HCT116 (cell line): ENCODE measurements around the gene CEP43. TPM values are rescaled to one million over a fixed set of nuclear protein-coding genes. Genes with fewer than 3 reads are reported as not detected.

ENCODE experiments used
- ATAC-seq: fragments of 200-7000 bp; cut with Tn5 transposase; 2 replicates; pipeline ENCODE4 v1.9.1; 2020; ENCODE audit warnings: mild to moderate bottlenecking, moderate library complexity
- Bru-seq: library from RNA; stranded (reverse); fragments of 400-500 nt; gene quantifications from one replicate; lab custom pipeline; 2021; lab: Mats Ljungman, UMichigan
- BruChase-seq, 2 experiments: library from RNA; stranded (reverse); fragments of 400-500 nt; gene quantifications; one replicate each; lab custom pipeline; 2021; lab: Mats Ljungman, UMichigan
- BruUV-seq: library from RNA; stranded (reverse); fragments of 400-500 nt; replicated peaks from 2 replicates; lab custom pipeline; 2021; lab: Mats Ljungman, UMichigan
- CTCF ChIA-PET: fragments of 300-600 bp; sonication (Branson Sonifier 250); formaldehyde crosslinking; loops from one replicate; lab custom pipeline; 2021; ENCODE audit warnings: antibody characterized with exemption; lab: Charles Lee
- POLR2A ChIA-PET: fragments of 300-600, 350-600 bp; sonication (Branson Sonifier 250); formaldehyde crosslinking; loops from one replicate; lab custom pipeline; 2021; ENCODE audit warnings: antibody characterized with exemption; lab: Charles Lee
- RAD21 ChIA-PET, 2 experiments: fragments of 300-600 bp; sonication (Branson Sonifier 250); formaldehyde crosslinking; loops; one replicate each; lab custom pipeline; 2023; ENCODE audit warnings: low total read pairs in 2 of 2; ENCODE audit not compliant: uncharacterized antibody in 2 of 2, unreplicated experiment in 2 of 2, low non-redundant PET in 1 of 2; lab: Charles Lee
- DNase-seq: peaks from one replicate; pipeline ENCODE4 v3.0.0-alpha.2; 2010; ENCODE audit warnings: low read depth, low spot score
- H2AFZ ChIP-seq: fragments of 200-600 bp; shearing (Covaris generic), sonication (generic); 2 replicates; pipeline ENCODE4 v1.6.1; 2017; ENCODE audit warnings: low read depth, mixed run types, mixed read lengths, antibody characterized with exemption, low read length; ENCODE audit not compliant: poor library complexity, severe bottlenecking
- H3K27ac ChIP-seq: 2 replicates; pipeline ENCODE4 v1.5.1; 2012; ENCODE audit warnings: low read depth, low read length
- H3K27me3 ChIP-seq: fragments of 200-600 bp; sonication (generic); 2 replicates; pipeline ENCODE4 v1.6.1; 2016; ENCODE audit warnings: mixed run types, low read length, mixed read lengths; ENCODE audit not compliant: insufficient read depth
- H3K36me3 ChIP-seq, 2 experiments: fragments of 200-500 bp in 1 of 2; fragments of 200-600 bp in 1 of 2; sonication (Bioruptor generic) in 1 of 2; sonication (generic) in 1 of 2; 2 replicates each; pipeline versions ENCODE4 v1.5.1 to v1.6.1; 2014 to 2016; ENCODE audit warnings: low read length in 2 of 2, inconsistent platforms in 1 of 2, mixed read lengths in 1 of 2, mixed run types in 1 of 2; ENCODE audit not compliant: insufficient read depth in 2 of 2, control insufficient read depth in 1 of 2
- H3K4me1 ChIP-seq, 2 experiments: fragments of 200-600 bp in 1 of 2; sonication (generic) in 1 of 2; 2 replicates each; pipeline versions ENCODE4 v1.5.1 to v1.6.1; 2012 to 2017; ENCODE audit warnings: low read length in 2 of 2, inconsistent platforms in 1 of 2, mild to moderate bottlenecking in 1 of 2, mixed read lengths in 1 of 2, mixed run types in 1 of 2, moderate library complexity in 1 of 2; ENCODE audit not compliant: insufficient read depth in 2 of 2, control insufficient read depth in 1 of 2
- H3K4me2 ChIP-seq: fragments of 200-600 bp; sonication (generic); 2 replicates; pipeline ENCODE4 v1.6.1; 2017; ENCODE audit warnings: mixed run types, low read length, mixed read lengths
- H3K4me3 ChIP-seq, 2 experiments: fragments of 200-600 bp in 1 of 2; sonication (generic) in 1 of 2; replicated peaks in 1 of 2; 2 replicates each; pipeline ENCODE4 v1.5.1; 2011 to 2016; ENCODE audit warnings: low read length in 2 of 2, control low read depth in 1 of 2, low read depth in 1 of 2, mild to moderate bottlenecking in 1 of 2, mixed read lengths in 1 of 2, mixed run types in 1 of 2
- H3K79me2 ChIP-seq: fragments of 200-600 bp; sonication (generic); 2 replicates; pipeline ENCODE4 v1.6.1; 2017; ENCODE audit warnings: mild to moderate bottlenecking, mixed run types, low read length, moderate library complexity, mixed read lengths; ENCODE audit not compliant: insufficient read depth
- H3K9ac ChIP-seq: fragments of 200-600 bp; sonication (generic); 2 replicates; pipeline ENCODE4 v1.6.1; 2016; ENCODE audit warnings: low read length, mixed read lengths
- H3K9me2 ChIP-seq: fragments of 200-600 bp; sonication (generic), shearing (Covaris generic); 2 replicates; pipeline ENCODE4 v1.6.1; 2017; ENCODE audit warnings: mixed run types, mild to moderate bottlenecking, moderate library complexity; ENCODE audit not compliant: insufficient read depth
- H3K9me3 ChIP-seq, 2 experiments: fragments of 200-500 bp in 1 of 2; fragments of 200-600 bp in 1 of 2; sonication (Bioruptor generic) in 1 of 2; sonication (generic) in 1 of 2; 2 replicates each; pipeline ENCODE4 v1.6.1; 2014 to 2017; ENCODE audit warnings: low read length in 2 of 2, mixed read lengths in 2 of 2, inconsistent platforms in 1 of 2, low read depth in 1 of 2, mild to moderate bottlenecking in 1 of 2, mixed run types in 1 of 2, moderate library complexity in 1 of 2; ENCODE audit not compliant: control insufficient read depth in 1 of 2, insufficient read depth in 1 of 2
- H4K20me1 ChIP-seq: fragments of 200-600 bp; sonication (generic), shearing (Covaris generic); 2 replicates; pipeline ENCODE4 v1.6.1; 2017; ENCODE audit warnings: mixed run types, mild to moderate bottlenecking, moderate library complexity; ENCODE audit not compliant: insufficient read depth
- ATF3 ChIP-seq: IDR thresholded peaks from 2 replicates; pipeline ENCODE4 v1.6.1; 2012
- CBX3 ChIP-seq: IDR thresholded peaks from 2 replicates; pipeline ENCODE4 v1.6.1; 2012; ENCODE audit warnings: low read depth
- CEBPB ChIP-seq: IDR thresholded peaks from 2 replicates; pipeline ENCODE4 v1.6.1; 2012; ENCODE audit warnings: low read depth
- EGR1 ChIP-seq: IDR thresholded peaks from 2 replicates; pipeline ENCODE4 v1.6.1; 2012; ENCODE audit warnings: low read depth
- ELF1 ChIP-seq: IDR thresholded peaks from 2 replicates; pipeline ENCODE4 v1.6.1; 2012; ENCODE audit warnings: low read depth, borderline replicate concordance
- EZH2 ChIP-seq: fragments of 200-600 bp; sonication (generic); IDR thresholded peaks from 2 replicates; pipeline ENCODE4 v1.6.1; 2017; ENCODE audit warnings: antibody characterized with exemption, mixed run types
- EZH2phosphoT487 ChIP-seq: fragments of 200-600 bp; IDR thresholded peaks from 2 replicates; pipeline ENCODE4 v1.6.1; 2018; ENCODE audit warnings: antibody characterized with exemption, borderline replicate concordance
- JUND ChIP-seq: IDR thresholded peaks from 2 replicates; pipeline ENCODE4 v1.6.1; 2012
- POLR2A ChIP-seq: IDR thresholded peaks from 2 replicates; pipeline ENCODE4 v1.7.0; 2011; ENCODE audit warnings: borderline replicate concordance; ENCODE audit not compliant: insufficient read depth, insufficient read length; ENCODE audit errors: extremely low read depth
- POLR2AphosphoS5 ChIP-seq: IDR thresholded peaks from 2 replicates; pipeline ENCODE4 v1.6.1; 2011; ENCODE audit warnings: mild to moderate bottlenecking, low read depth, low read length, moderate library complexity
- RAD21 ChIP-seq: IDR thresholded peaks from 2 replicates; pipeline ENCODE4 v1.6.1; 2012; ENCODE audit warnings: low read depth, mild to moderate bottlenecking
- SIN3A ChIP-seq: IDR thresholded peaks from 2 replicates; pipeline ENCODE4 v1.6.1; 2012; ENCODE audit warnings: low read depth
- SP1 ChIP-seq: IDR thresholded peaks from 2 replicates; pipeline ENCODE4 v1.6.1; 2012; ENCODE audit warnings: low read depth
- SRF ChIP-seq: IDR thresholded peaks from 2 replicates; pipeline ENCODE4 v1.6.1; 2012; ENCODE audit warnings: low read depth
- TCF7L2 ChIP-seq: IDR thresholded peaks from 2 replicates; pipeline ENCODE4 v1.7.0; 2011; ENCODE audit warnings: borderline replicate concordance, inconsistent platforms; ENCODE audit not compliant: insufficient read depth, insufficient read length; ENCODE audit errors: extremely low read depth
- YY1 ChIP-seq: IDR thresholded peaks from 2 replicates; pipeline ENCODE4 v1.6.1; 2011; ENCODE audit warnings: low read length, low read depth, moderate library complexity, mild to moderate bottlenecking; ENCODE audit not compliant: insufficient replicate concordance; ENCODE audit errors: extremely low read depth
- ZBTB33 ChIP-seq: IDR thresholded peaks from 2 replicates; pipeline ENCODE4 v1.6.1; 2011; ENCODE audit warnings: mild to moderate bottlenecking, low read length, moderate library complexity; ENCODE audit not compliant: insufficient replicate concordance; ENCODE audit errors: extremely low read depth
- ZFX ChIP-seq: fragments of 450-650 bp; IDR thresholded peaks from 2 replicates; pipeline ENCODE4 v1.6.1; 2017
- intact Hi-C: fragments of 100-400 bp; cut with micrococcal nuclease; formaldehyde crosslinking; loops from 2 replicates; pipeline ENCODE4 v1.10.0; 2022
- long read RNA-seq: library from polyadenylated mRNA; unstranded; transcript quantifications from one replicate; pipeline ENCODE4 v2.0.0, GENCODE V29; 2021; ENCODE audit not compliant: unreplicated experiment
- polyA plus RNA-seq: library from polyadenylated mRNA; unstranded; fragments of >200 nt; gene quantifications from 2 replicates; pipeline ENCODE4 v1.2.1, GENCODE V29; 2012; ENCODE audit warnings: missing spikeins
- total RNA-seq: library from RNA; stranded (reverse); gene quantifications from one replicate; pipeline ENCODE4 v1.2.1, GENCODE V29; 2021; ENCODE audit not compliant: unreplicated experiment
- TF ChIP-seq, protein P1 (sequence below): IDR thresholded peaks from 2 replicates; pipeline ENCODE4 v1.6.1; 2012

CEP43 gene, protein sequence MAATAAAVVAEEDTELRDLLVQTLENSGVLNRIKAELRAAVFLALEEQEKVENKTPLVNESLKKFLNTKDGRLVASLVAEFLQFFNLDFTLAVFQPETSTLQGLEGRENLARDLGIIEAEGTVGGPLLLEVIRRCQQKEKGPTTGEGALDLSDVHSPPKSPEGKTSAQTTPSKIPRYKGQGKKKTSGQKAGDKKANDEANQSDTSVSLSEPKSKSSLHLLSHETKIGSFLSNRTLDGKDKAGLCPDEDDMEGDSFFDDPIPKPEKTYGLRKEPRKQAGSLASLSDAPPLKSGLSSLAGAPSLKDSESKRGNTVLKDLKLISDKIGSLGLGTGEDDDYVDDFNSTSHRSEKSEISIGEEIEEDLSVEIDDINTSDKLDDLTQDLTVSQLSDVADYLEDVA
- total RNA-seq = 15.8 TPM
- 5.9 and 8.4 TPM in 2 replicates for polyA plus RNA-seq
- Bru-seq, nascent RNA = percentile 70 among the genes with signal in this experiment
- BruChase-seq, experiment 1, labeled RNA remaining after a 6-hour chase = percentile 77 among the genes with signal in this experiment
- percentile 87 among the genes with signal in this experiment for BruChase-seq, experiment 2, labeled RNA remaining after a 2-hour chase
- long read RNA-seq, full-length matches to known transcripts = 14 of 25 reads
- long read RNA-seq, partial matches to known transcripts = 1 of 25 reads
- long read RNA-seq, other reads (novel, unspliced or antisense) = 10 of 25 reads

- CTCF ChIA-PET = interaction anchor here (1.0 to 2.8 kb wide), 4 partner anchors 10 to 224 kb away, joined by 4 to 10 read pairs (median 7); no protein-coding TSS in a partner anchor
- peaks cover 3 to 9% of the 10 kb centered on the region in 2 experiments; a peak in 2 of 4 replicates for H3K36me3 ChIP-seq
- POLR2A ChIA-PET = no interaction called here
- H3K4me1 ChIP-seq = peaks cover 5 to 16% of the 10 kb centered on the region in 2 experiments; a peak in 3 of 4 replicates
- DNase-seq (peak; percentile 88), ATAC-seq (peak; percentile 95)
- no peaks in the 10 kb centered on the region; the same call in 1 of the 2 replicates for H4K20me1 ChIP-seq
- peaks cover 82% of the 10 kb centered on the region for H3K79me2 ChIP-seq
- peak within 1 kb of the TSS; percentile 90 for H3K4me2 ChIP-seq
- intact Hi-C loops = loop anchor here (10.0 kb wide), 1 partner anchor 465 kb away; no protein-coding TSS in a partner anchor
- peak within 1 kb of the TSS; percentile 75 for H3K27ac ChIP-seq
- RAD21 ChIA-PET = interaction anchor here in 1 of 2 experiments (1.1 kb wide), 1 partner anchor 143 kb away, joined by 3 read pairs; no protein-coding TSS in a partner anchor
- H3K27me3 ChIP-seq = no peaks in the 10 kb centered on the region
- peak within 1 kb of the TSS; percentile 91 to 95 for H3K4me3 ChIP-seq
- BruUV-seq = no TSS peak
- H3K9ac ChIP-seq = peak within 1 kb of the TSS; percentile 86
- H3K9me3 ChIP-seq = no peaks in the 10 kb centered on the region
- no peak within 1 kb of the TSS for H2AFZ ChIP-seq
- no peaks in the 10 kb centered on the region for H3K9me2 ChIP-seq
- no peak for TF ChIP-seq ATF3
- TF ChIP-seq, protein P1, sequence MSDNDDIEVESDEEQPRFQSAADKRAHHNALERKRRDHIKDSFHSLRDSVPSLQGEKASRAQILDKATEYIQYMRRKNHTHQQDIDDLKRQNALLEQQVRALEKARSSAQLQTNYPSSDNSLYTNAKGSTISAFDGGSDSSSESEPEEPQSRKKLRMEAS = peak; percentile 12
- peak; percentile 77 for TF ChIP-seq POLR2AphosphoS5
- TF ChIP-seq EZH2phosphoT487 = no peak
- TF ChIP-seq POLR2A = peak; percentile 55
- no peak; the same call in 1 of the 2 replicates for TF ChIP-seq EGR1
- TF ChIP-seq ZBTB33 = no peak
- TF ChIP-seq CEBPB = no peak
- 0 out of 2 replicates have a peak, but pooled peaks have one; percentile 43 for TF ChIP-seq CBX3
- TF ChIP-seq ELF1 = no peak
- TF ChIP-seq YY1 = peak; percentile 97
- TF ChIP-seq JUND = no peak
- TF ChIP-seq SIN3A = peak; percentile 90
- no peak for TF ChIP-seq EZH2
- TF ChIP-seq SP1 = peak; percentile 70
- TF ChIP-seq TCF7L2 = no peak
- peak; percentile 83 for TF ChIP-seq ZFX
- TF ChIP-seq SRF = no peak
- no peak for TF ChIP-seq RAD21
These were observed at the start of gene CEP43 for GRCh38 chr6:166999145-166999883. Gene CEP43 (plus strand): TSS chr6:166999397. CDS start chr6:166999413, 16 bp downstream.
